Jurkat, Clone E6-1 (cell line): ENCODE measurements around the gene STUM.

Experiments
- DNase-seq: peaks from one replicate; pipeline ENCODE4 v3.0.0-alpha.2; 2011; ENCODE audit warnings: low read depth, low spot score
- H3K4me3 ChIP-seq: 2 replicates; pipeline ENCODE4 v1.5.1; 2011; ENCODE audit warnings: mild to moderate bottlenecking, low read length, control low read depth, moderate library complexity

Gene STUM

GRCh38 chr1:226553266-226553923 is 4.8 kb downstream of the STUM start:
- H3K4me3 ChIP-seq: no peak overlapping the region
- DNase-seq: no peak

- no peak overlapping the region for H3K4me3 ChIP-seq
- no peak for DNase-seq
Observed at GRCh38 chr1:226553924-226554282, 5.3 kb downstream of the STUM start.

- DNase-seq: no peak
- H3K4me3 ChIP-seq: no peak overlapping the region
Observed at GRCh38 chr1:226555092-226555491, 6.5 kb downstream of the STUM start.

- no peak for DNase-seq
- no peak overlapping the region for H3K4me3 ChIP-seq
Observed at GRCh38 chr1:226557424-226557823, 8.9 kb downstream of the STUM start.

GRCh38 chr1:226558036-226558650 is 9.6 kb downstream of the STUM start:
- DNase-seq: no peak
- no peak overlapping the region for H3K4me3 ChIP-seq

- no peak overlapping the region for H3K4me3 ChIP-seq
- no peak for DNase-seq
Observed at GRCh38 chr1:226560243-226560642, 11.7 kb downstream of the STUM start.

- DNase-seq: no peak
- no peak overlapping the region for H3K4me3 ChIP-seq
Observed at GRCh38 chr1:226562989-226563388, 14.4 kb downstream of the STUM start.

GRCh38 chr1:226563666-226564065 is 15.1 kb downstream of the STUM start:
- no peak for DNase-seq
- H3K4me3 ChIP-seq: no peak overlapping the region

GRCh38 chr1:226565476-226565875 is 16.9 kb downstream of the STUM start:
- DNase-seq: no peak

GRCh38 chr1:226566234-226566633 is 17.7 kb downstream of the STUM start:
- no peak for DNase-seq
- no peak overlapping the region for H3K4me3 ChIP-seq

More at GRCh38 chr1:226565476-226565875, 16.9 kb downstream of the STUM start:
- no peak overlapping the region for H3K4me3 ChIP-seq

GRCh38 chr1:226566760-226567159 is 18.2 kb downstream of the STUM start:
- DNase-seq: no peak

GRCh38 chr1:226568077-226568831 is 19.7 kb downstream of the STUM start:
- H3K4me3 ChIP-seq: no peak overlapping the region
- no peak for DNase-seq

More at GRCh38 chr1:226566760-226567159, 18.2 kb downstream of the STUM start:
- H3K4me3 ChIP-seq: no peak overlapping the region

- DNase-seq: no peak
- H3K4me3 ChIP-seq: no peak overlapping the region
Observed at GRCh38 chr1:226568975-226569741, 20.6 kb downstream of the STUM start.

- H3K4me3 ChIP-seq: no peak overlapping the region
- peak; percentile 48 for DNase-seq
Observed at GRCh38 chr1:226569879-226570547, 21.4 kb downstream of the STUM start.

- no peak overlapping the region for H3K4me3 ChIP-seq
- DNase-seq: no peak
Observed at GRCh38 chr1:226571893-226572292, 23.3 kb downstream of the STUM start.

GRCh38 chr1:226572325-226572726 is 23.8 kb downstream of the STUM start:
- no peak overlapping the region for H3K4me3 ChIP-seq
- no peak for DNase-seq

- no peak for DNase-seq
- H3K4me3 ChIP-seq: no peak overlapping the region
Observed at GRCh38 chr1:226574044-226574443, 25.5 kb downstream of the STUM start.

GRCh38 chr1:226574591-226575435 is 26.2 kb downstream of the STUM start:
- H3K4me3 ChIP-seq: no peak overlapping the region
- no peak for DNase-seq

GRCh38 chr1:226575436-226575720 is 26.8 kb downstream of the STUM start:
- no peak overlapping the region for H3K4me3 ChIP-seq
- DNase-seq: no peak
